ENCODE measurements around the gene SAMD4A.

SAMD4A gene

GRCh38 chr14:54637270-54638134, 70.6 kb downstream of the SAMD4A start:
- DNase-seq, result no peak

- no peak for DNase-seq
Observed at GRCh38 chr14:54638135-54638446, 71.2 kb downstream of the SAMD4A start.

GRCh38 chr14:54639611-54640010, 72.7 kb downstream of the SAMD4A start:
- DNase-seq, result no peak

- no peak for DNase-seq
Observed at GRCh38 chr14:54640506-54640905, 73.6 kb downstream of the SAMD4A start.

GRCh38 chr14:54642121-54642520, 75.2 kb downstream of the SAMD4A start:
- DNase-seq, result no peak

- DNase-seq, result no peak
Observed at GRCh38 chr14:54642801-54643695, 76.1 kb downstream of the SAMD4A start.

GRCh38 chr14:54643696-54644176, 76.8 kb downstream of the SAMD4A start:
- DNase-seq, result no peak

- DNase-seq, result no peak
Observed at GRCh38 chr14:54645639-54646038, 78.7 kb downstream of the SAMD4A start.

- no peak for DNase-seq
Observed at GRCh38 chr14:54646626-54647025, 79.7 kb downstream of the SAMD4A start.

- DNase-seq, result no peak
Observed at GRCh38 chr14:54647378-54647777, 80.5 kb downstream of the SAMD4A start.

GRCh38 chr14:54649056-54649455, 82.1 kb downstream of the SAMD4A start:
- no peak for DNase-seq

- no peak for DNase-seq
Observed at GRCh38 chr14:54650331-54650958, 83.5 kb downstream of the SAMD4A start.

GRCh38 chr14:54650959-54651351, 84.0 kb downstream of the SAMD4A start:
- DNase-seq, result no peak

- no peak for DNase-seq
Observed at GRCh38 chr14:54651649-54652048, 84.7 kb downstream of the SAMD4A start.

- no peak for DNase-seq
Observed at GRCh38 chr14:54652188-54652587, 85.3 kb downstream of the SAMD4A start.

GRCh38 chr14:54652605-54653052, 85.7 kb downstream of the SAMD4A start:
- DNase-seq, result no peak

GRCh38 chr14:54653712-54654469, 87.0 kb downstream of the SAMD4A start:
- no peak for DNase-seq

- DNase-seq, result no peak
Observed at GRCh38 chr14:54654605-54655004, 87.7 kb downstream of the SAMD4A start.

- DNase-seq, result no peak
Observed at GRCh38 chr14:54658836-54659235, 91.9 kb downstream of the SAMD4A start.

GRCh38 chr14:54659365-54659764, 92.4 kb downstream of the SAMD4A start:
- no peak for DNase-seq

GRCh38 chr14:54660604-54661111, 93.7 kb downstream of the SAMD4A start:
- DNase-seq, result no peak

GRCh38 chr14:54662491-54663133, 95.7 kb downstream of the SAMD4A start:
- no peak for DNase-seq
